Left renal pelvis (tissue), 4 donors: ENCODE data around the gene FCMR. TPM values are rescaled to one million over a fixed set of nuclear protein-coding genes. Genes with fewer than 3 reads are reported as not detected.
"Not testable (repeated sequence)": the region's sequence is repeated elsewhere in the genome, so short reads cannot be mapped to it uniquely, and the experiment has no call there.

Source experiments
- DNase-seq, 4 donors: peaks; one replicate each; pipeline ENCODE4 v3.0.0-alpha.2; 2013; ENCODE audit warnings: low read depth in 4 of 4, low spot score in 3 of 4
- polyA plus RNA-seq, 4 donors: library from polyadenylated mRNA; unstranded; fragments of 120-200 nt; gene quantifications; one replicate each; pipeline ENCODE4 v1.2.1, GENCODE V29; 2013; ENCODE audit not compliant: insufficient read length in 4 of 4

FCMR gene
- polyA plus RNA-seq, 4 donors = 2.0 to 2.3 (median 2.2) TPM

- no peak for DNase-seq
These were observed 39.2 kb downstream of the FCMR start for GRCh38 chr1:206882555-206882954.

GRCh38 chr1:206880314-206880713 is 41.4 kb downstream of the FCMR start:
- DNase-seq = no peak

- DNase-seq = no peak
These were observed 43.3 kb downstream of the FCMR start for GRCh38 chr1:206878456-206878855.

- no peak for DNase-seq
These were observed 45.9 kb downstream of the FCMR start for GRCh38 chr1:206875752-206876377.

GRCh38 chr1:206873603-206874188 is 48.0 kb downstream of the FCMR start:
- DNase-seq = no peak

GRCh38 chr1:206872139-206872538 is 49.6 kb downstream of the FCMR start:
- no peak for DNase-seq

- DNase-seq = no peak
These were observed 53.5 kb downstream of the FCMR start for GRCh38 chr1:206868264-206868663.

- DNase-seq = no peak
These were observed 54.0 kb downstream of the FCMR start for GRCh38 chr1:206867716-206868115.

- no peak for DNase-seq
These were observed 54.5 kb downstream of the FCMR start for GRCh38 chr1:206867239-206867638.

GRCh38 chr1:206866062-206866461 is 55.7 kb downstream of the FCMR start:
- no peak for DNase-seq

GRCh38 chr1:206864939-206865671 is 56.6 kb downstream of the FCMR start, which contains the start of gene IL20:
Gene IL20 (plus strand): TSS chr1:206865623. CDS start chr1:206865853, 230 bp downstream.
- DNase-seq = peak in 1 of 4 donors; percentile 16

GRCh38 chr1:206863266-206863665 is 58.5 kb downstream of the FCMR start:
- DNase-seq = no peak

- no peak for DNase-seq
These were observed 61.6 kb downstream of the FCMR start for GRCh38 chr1:206860165-206860564.

- DNase-seq = no peak
These were observed 62.6 kb downstream of the FCMR start for GRCh38 chr1:206859082-206859521.

GRCh38 chr1:206856674-206857464 is 64.9 kb downstream of the FCMR start:
- DNase-seq = no peak

- no peak for DNase-seq
These were observed 65.9 kb downstream of the FCMR start for GRCh38 chr1:206855859-206856258.

- no peak for DNase-seq
These were observed 67.2 kb downstream of the FCMR start for GRCh38 chr1:206854401-206855129.

- DNase-seq = not testable (repeated sequence)
These were observed 68.0 kb downstream of the FCMR start for GRCh38 chr1:206853696-206854095.
